Right lobe of liver (tissue), 6 donors: ENCODE data around the gene CDC25B. TPM values are rescaled to one million over a fixed set of nuclear protein-coding genes. Genes with fewer than 3 reads are reported as not detected.
"Not testable (repeated sequence)": the region's sequence is repeated elsewhere in the genome, so short reads cannot be mapped to it uniquely, and the experiment has no call there.

Experiments used
- ATAC-seq, 4 donors: fragments of 200-7000 bp; cut with Tn5 transposase; one replicate each; pipeline ENCODE4 v1.9.1; 2020; ENCODE audit warnings: mild to moderate bottlenecking in 4 of 4, moderate library complexity in 4 of 4
- DNase-seq, 3 donors: peaks; one replicate each; pipeline ENCODE4 v3.0.0-alpha.2; 2020
- H3K27ac ChIP-seq, 3 donors: fragments of 200-600 bp; one replicate each; pipeline ENCODE4 v1.8.0; 2022
- H3K27me3 ChIP-seq, 2 donors: fragments of 200-600 bp; one replicate each; pipeline ENCODE4 v1.8.0; 2022
- H3K36me3 ChIP-seq, 4 donors: fragments of 200-600 bp; sonication (generic) in 1 of 4; one replicate each; pipeline versions ENCODE4 v1.5.1 to v1.8.0; 2017 to 2022; ENCODE audit warnings: control low read depth in 1 of 4
- H3K4me1 ChIP-seq, 4 donors: fragments of 200-600 bp; sonication (generic) in 1 of 4; one replicate each; pipeline versions ENCODE4 v1.5.1 to v1.8.0; 2017 to 2022; ENCODE audit warnings: control low read depth in 1 of 4
- H3K4me3 ChIP-seq, 3 donors: fragments of 200-600 bp; one replicate each; pipeline ENCODE4 v1.8.0; 2022
- H3K9me3 ChIP-seq, 4 donors: fragments of 200-600 bp; sonication (generic) in 1 of 4; one replicate each; pipeline versions ENCODE4 v1.5.1 to v1.8.0; 2017 to 2022; ENCODE audit warnings: control low read depth in 1 of 4
- CTCF ChIP-seq, 4 donors: fragments of 200-600 bp in 3 of 4; fragments of 450-650 bp in 1 of 4; IDR thresholded peaks; one replicate each; pipeline versions ENCODE4 v1.5.1 to v1.8.0; 2016 to 2022; ENCODE audit warnings: antibody characterized with exemption in 4 of 4, mild to moderate bottlenecking in 2 of 4
- POLR2A ChIP-seq: fragments of 450-650 bp; IDR thresholded peaks from one replicate; pipeline ENCODE4 v1.6.1; 2017; ENCODE audit warnings: antibody characterized with exemption, mild to moderate bottlenecking
- whole genome bisulfite sequencing: methylation state at CpG from one replicate; pipeline ENCODE4 v1.1.6; 2018; ENCODE audit warnings: low coverage, low lambda C conversion rate; ENCODE audit not compliant: insufficient coverage; ENCODE audit errors: missing lambda C conversion rate; 5-methylcytosine and 5-hydroxymethylcytosine counted together
- intact Hi-C, 2 donors: fragments of 100-400 bp; cut with DNase I; formaldehyde crosslinking; loops; one replicate each; pipeline versions ENCODE4 v1.11.2 to v1.14.1; 2022
- total RNA-seq, 6 experiments: library from RNA; depleted of rRNA in 2 of 6; stranded (reverse); fragments of >200 nt in 2 of 6; fragmentation: NEBNext Ultra II Directional in 3 of 6; extraction: Animal tissue kit (Norgen Biotek cat#: 25700) in 3 of 6; gene quantifications; one replicate each; pipeline versions ENCODE4 v1.1.0 to v1.2.4, GENCODE V29; 2016 to 2023
- donor health status: DM: no; HTN: yes; CAD: no.
- donor health status: DM: no; HTN: no; CAD: no.
- donor health status: DM: no; HTN: no; CAD: no.
- donor health status: DM: no; HTN: yes; CAD: no.
- donor health status: DM: no; HTN: yes; CAD: no.

Gene CDC25B
- total RNA-seq, 6 experiments from 2014 or later: 10.9 to 28.7 (median 16.5) TPM

- no peak for DNase-seq
- no peak for ATAC-seq
- no peak overlapping the region for H3K4me3 ChIP-seq
- no peaks in the 10 kb centered on the region for H3K9me3 ChIP-seq
- H3K36me3 ChIP-seq: no peaks in the 10 kb centered on the region
- WGBS: 54% methylated on average over 4 of the region's 5 CpGs
- H3K27me3 ChIP-seq: no peaks in the 10 kb centered on the region
- H3K27ac ChIP-seq: no peak overlapping the region
- TF ChIP-seq POLR2A: no peak
- no peak for TF ChIP-seq CTCF (IDR thresholded peaks at IDR 0.05)
- intact Hi-C loops: loop anchor here (5.0 kb wide), 1 partner anchor 35 kb away; the partner anchor contains the start of gene AP5S1 (in 2 of the 2)
- H3K4me1 ChIP-seq: peaks cover 0 to 14% (median 5%) of the 10 kb centered on the region in 4 donors
These were observed 8.6 kb upstream of the CDC25B start for GRCh38 chr20:3787324-3788014.

GRCh38 chr20:3788685-3789155 is 7.4 kb upstream of the CDC25B start:
- intact Hi-C loops: loop anchor here (5.0 kb wide), 1 partner anchor 34 kb away; the partner anchor contains the start of gene AP5S1 (in 2 of the 2)
- Histone ChIP-seq H3K27ac (no peak overlapping the region), H3K4me3 (no peak overlapping the region), H3K27me3 (no peaks in the 10 kb centered on the region), H3K36me3 (no peaks in the 10 kb centered on the region), H3K4me1 (peaks cover 0 to 14% (median 5%) of the 10 kb centered on the region in 4 donors), H3K9me3 (no peaks in the 10 kb centered on the region)
- no peak for ATAC-seq
- no peak for TF ChIP-seq POLR2A
- no peak for TF ChIP-seq CTCF (IDR thresholded peaks at IDR 0.05)
- no peak for DNase-seq
- whole genome bisulfite sequencing: 40% methylated on average over 3 of the region's 4 CpGs

GRCh38 chr20:3789201-3789600 is 6.9 kb upstream of the CDC25B start:
- WGBS: 90% methylated on average over 4 of the region's 4 CpGs
- peaks cover 0 to 14% (median 5%) of the 10 kb centered on the region in 4 donors for H3K4me1 ChIP-seq
- ATAC-seq, H3K27me3 ChIP-seq, H3K4me3 ChIP-seq, H3K36me3 ChIP-seq, H3K27ac ChIP-seq, DNase-seq, H3K9me3 ChIP-seq: not testable (repeated sequence)
- intact Hi-C loops: loop anchor here (5.0 kb wide), 1 partner anchor 33 kb away; the partner anchor contains the start of gene AP5S1 (in 2 of the 2)

- H3K4me1 ChIP-seq: peaks cover 0 to 25% (median 11%) of the 10 kb centered on the region in 4 donors
- no CpG with 5 or more reads among the region's 3 CpGs for WGBS
- intact Hi-C loops, H3K4me3 ChIP-seq, H3K27me3 ChIP-seq, ATAC-seq, DNase-seq, H3K36me3 ChIP-seq, H3K9me3 ChIP-seq, H3K27ac ChIP-seq: not testable (repeated sequence)
These were observed 1.9 kb upstream of the CDC25B start for GRCh38 chr20:3794168-3794567.

- WGBS: 87% methylated on average over 13 of the region's 25 CpGs
- ATAC-seq (no peak), DNase-seq (peak in 1 of 3 donors; percentile 47)
- Histone ChIP-seq H3K27me3 (no peaks in the 10 kb centered on the region), H3K9me3 (no peaks in the 10 kb centered on the region), H3K4me1 (peaks cover 0 to 25% (median 11%) of the 10 kb centered on the region in 4 donors), H3K36me3 (no peaks in the 10 kb centered on the region), H3K27ac (peak overlapping the region; percentile 89 to 95 (median 89)), H3K4me3 (peak overlapping the region in 2 of 3 donors; percentile 45 to 73)
- TF ChIP-seq POLR2A: no peak
- TF ChIP-seq CTCF (IDR thresholded peaks at IDR 0.05): no peak
- intact Hi-C loops: no loop called here
These were observed 1.2 kb upstream of the CDC25B start for GRCh38 chr20:3794701-3795420.
